SK-N-SH treated with all-trans-retinoic acid at 6 μM for 48 hours (cell line): ENCODE data around the gene PPP1R12B.

Experiments used
- ATAC-seq: fragments of 200-7000 bp; cut with Tn5 transposase; 3 replicates; pipeline ENCODE4 v1.9.1; 2020; ENCODE audit warnings: mild to moderate bottlenecking, moderate library complexity
- BACH2 ChIP-seq: fragments of 250-450 bp; sonication (Bioruptor Pico); IDR thresholded peaks from 2 replicates; pipeline ENCODE4 v1.9.0; 2021; ENCODE audit warnings: mild to moderate bottlenecking, borderline replicate concordance
- CSDC2 ChIP-seq: fragments of 250-450 bp; sonication (Bioruptor Pico); IDR thresholded peaks from 2 replicates; pipeline ENCODE4 v1.5.0; 2020; ENCODE audit warnings: mild to moderate bottlenecking, moderate library complexity
- GLIS3 ChIP-seq: fragments of 250-450 bp; sonication (Bioruptor Pico); IDR thresholded peaks from 2 replicates; pipeline ENCODE4 v1.5.0; 2020; ENCODE audit warnings: mild to moderate bottlenecking, moderate library complexity
- ISL1 ChIP-seq: fragments of 250-450 bp; sonication (Bioruptor Pico); IDR thresholded peaks from 2 replicates; pipeline ENCODE4 v2.1.2; 2022; ENCODE audit warnings: mild to moderate bottlenecking, moderate library complexity
- OSR1 ChIP-seq: fragments of 250-450 bp; sonication (Bioruptor Pico); IDR thresholded peaks from 2 replicates; pipeline ENCODE4 v1.8.0; 2022; ENCODE audit warnings: moderate library complexity, mild to moderate bottlenecking, inconsistent platforms
- POU6F1 ChIP-seq: fragments of 250-450 bp; sonication (Bioruptor Pico); IDR thresholded peaks from 2 replicates; pipeline ENCODE4 v1.8.0; 2021; ENCODE audit warnings: low read depth, mild to moderate bottlenecking, moderate library complexity, borderline replicate concordance
- PPARA ChIP-seq: fragments of 250-450 bp; sonication (Bioruptor Pico); IDR thresholded peaks from 2 replicates; pipeline ENCODE4 v1.5.0; 2020; ENCODE audit warnings: mild to moderate bottlenecking, borderline replicate concordance
- RARB ChIP-seq: fragments of 250-450 bp; sonication (Bioruptor Pico); IDR thresholded peaks from 2 replicates; pipeline ENCODE4 v1.8.0; 2021; ENCODE audit warnings: mild to moderate bottlenecking, moderate library complexity
- SNAI2 ChIP-seq: fragments of 250-450 bp; sonication (Bioruptor Pico); IDR thresholded peaks from 2 replicates; pipeline ENCODE4 v1.5.0; 2020; ENCODE audit warnings: mild to moderate bottlenecking, moderate library complexity
- TCF4 ChIP-seq: fragments of 250-450 bp; sonication (Bioruptor Pico); IDR thresholded peaks from 2 replicates; pipeline ENCODE4 v1.8.0; 2021; ENCODE audit warnings: mild to moderate bottlenecking, moderate library complexity, borderline replicate concordance
- TOX ChIP-seq: fragments of 250-450 bp; sonication (Bioruptor Pico); IDR thresholded peaks from 2 replicates; pipeline ENCODE4 v1.8.0; 2021; ENCODE audit warnings: mild to moderate bottlenecking, moderate library complexity, borderline replicate concordance
- ZC3H10 ChIP-seq: fragments of 250-450 bp; sonication (Bioruptor Pico); IDR thresholded peaks from 2 replicates; pipeline ENCODE4 v1.5.1; 2021; ENCODE audit warnings: mild to moderate bottlenecking, moderate library complexity
- ZFP30 ChIP-seq: fragments of 450-650 bp; formaldehyde crosslinking; IDR thresholded peaks from 2 replicates; pipeline ENCODE4 v1.5.0; 2022; ENCODE audit warnings: mild to moderate bottlenecking, moderate library complexity
- ZNF565 ChIP-seq: fragments of 450-650 bp; formaldehyde crosslinking; conservative IDR thresholded peaks from 2 replicates; pipeline ENCODE4 v1.5.0; 2020; ENCODE audit warnings: low read depth, mild to moderate bottlenecking, moderate library complexity
- ZNF70 ChIP-seq: fragments of 450-650 bp; formaldehyde crosslinking; IDR thresholded peaks from 2 replicates; pipeline ENCODE4 v1.5.0; 2020; ENCODE audit warnings: mild to moderate bottlenecking, moderate library complexity
- ZNF8 ChIP-seq: fragments of 450-650 bp; formaldehyde crosslinking; IDR thresholded peaks from 2 replicates; pipeline ENCODE4 v1.5.0; 2020; ENCODE audit warnings: mild to moderate bottlenecking, moderate library complexity
- TF ChIP-seq, protein P1 (sequence below): fragments of 250-450 bp; sonication (Bioruptor Pico); IDR thresholded peaks from 2 replicates; pipeline ENCODE4 v1.5.1; 2020; ENCODE audit warnings: low read depth, mild to moderate bottlenecking, moderate library complexity
- TF ChIP-seq, protein P2 (sequence below): fragments of 250-450 bp; sonication (Bioruptor Pico); IDR thresholded peaks from 2 replicates; pipeline ENCODE4 v1.5.0; 2020; ENCODE audit warnings: mild to moderate bottlenecking, moderate library complexity

PPP1R12B gene

DNA sequence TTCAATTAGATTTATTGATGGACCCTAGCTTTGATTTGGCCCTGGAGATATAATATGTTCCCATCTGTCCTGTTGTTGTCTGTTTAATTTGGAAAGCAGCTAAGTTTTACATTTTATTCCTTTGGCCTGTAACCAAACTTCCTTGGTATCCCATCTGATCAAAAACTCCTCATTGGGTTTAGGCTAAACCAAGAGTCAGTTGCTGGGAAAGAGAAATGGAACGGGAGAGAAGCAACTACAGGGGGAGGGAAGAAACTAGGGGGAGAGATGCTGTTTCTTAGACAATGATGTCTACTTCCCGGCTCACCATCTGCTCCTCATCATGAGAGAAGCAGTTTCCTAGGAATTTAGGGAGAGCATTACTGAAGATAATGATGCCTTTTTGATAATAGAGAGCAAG lies 219.9 kb downstream of the PPP1R12B start:
- 0 out of 2 replicates have a peak, but pooled peaks have one; percentile 22 for TF ChIP-seq POU6F1
- 0 out of 2 replicates have a peak, but pooled peaks have one; percentile 10 for TF ChIP-seq GLIS3
- TF ChIP-seq SNAI2 (CRISPR knock-in tag), result no peak
- ATAC-seq, result peak; percentile 33

- peak; percentile 53 for ATAC-seq
- no peak for TF ChIP-seq BACH2 (CRISPR knock-in tag)
- TF ChIP-seq ZFP30, result no peak
- TF ChIP-seq, protein P1, sequence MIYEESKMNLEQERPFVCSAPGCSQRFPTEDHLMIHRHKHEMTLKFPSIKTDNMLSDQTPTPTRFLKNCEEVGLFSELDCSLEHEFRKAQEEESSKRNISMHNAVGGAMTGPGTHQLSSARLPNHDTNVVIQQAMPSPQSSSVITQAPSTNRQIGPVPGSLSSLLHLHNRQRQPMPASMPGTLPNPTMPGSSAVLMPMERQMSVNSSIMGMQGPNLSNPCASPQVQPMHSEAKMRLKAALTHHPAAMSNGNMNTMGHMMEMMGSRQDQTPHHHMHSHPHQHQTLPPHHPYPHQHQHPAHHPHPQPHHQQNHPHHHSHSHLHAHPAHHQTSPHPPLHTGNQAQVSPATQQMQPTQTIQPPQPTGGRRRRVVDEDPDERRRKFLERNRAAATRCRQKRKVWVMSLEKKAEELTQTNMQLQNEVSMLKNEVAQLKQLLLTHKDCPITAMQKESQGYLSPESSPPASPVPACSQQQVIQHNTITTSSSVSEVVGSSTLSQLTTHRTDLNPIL (CRISPR knock-in tag), result no peak
- TF ChIP-seq PPARA (CRISPR knock-in tag), result no peak
- TF ChIP-seq CSDC2 (CRISPR knock-in tag), result no peak
These were observed 220.3 kb downstream of the PPP1R12B start for GRCh38 chr1:202568826-202569225.

DNA sequence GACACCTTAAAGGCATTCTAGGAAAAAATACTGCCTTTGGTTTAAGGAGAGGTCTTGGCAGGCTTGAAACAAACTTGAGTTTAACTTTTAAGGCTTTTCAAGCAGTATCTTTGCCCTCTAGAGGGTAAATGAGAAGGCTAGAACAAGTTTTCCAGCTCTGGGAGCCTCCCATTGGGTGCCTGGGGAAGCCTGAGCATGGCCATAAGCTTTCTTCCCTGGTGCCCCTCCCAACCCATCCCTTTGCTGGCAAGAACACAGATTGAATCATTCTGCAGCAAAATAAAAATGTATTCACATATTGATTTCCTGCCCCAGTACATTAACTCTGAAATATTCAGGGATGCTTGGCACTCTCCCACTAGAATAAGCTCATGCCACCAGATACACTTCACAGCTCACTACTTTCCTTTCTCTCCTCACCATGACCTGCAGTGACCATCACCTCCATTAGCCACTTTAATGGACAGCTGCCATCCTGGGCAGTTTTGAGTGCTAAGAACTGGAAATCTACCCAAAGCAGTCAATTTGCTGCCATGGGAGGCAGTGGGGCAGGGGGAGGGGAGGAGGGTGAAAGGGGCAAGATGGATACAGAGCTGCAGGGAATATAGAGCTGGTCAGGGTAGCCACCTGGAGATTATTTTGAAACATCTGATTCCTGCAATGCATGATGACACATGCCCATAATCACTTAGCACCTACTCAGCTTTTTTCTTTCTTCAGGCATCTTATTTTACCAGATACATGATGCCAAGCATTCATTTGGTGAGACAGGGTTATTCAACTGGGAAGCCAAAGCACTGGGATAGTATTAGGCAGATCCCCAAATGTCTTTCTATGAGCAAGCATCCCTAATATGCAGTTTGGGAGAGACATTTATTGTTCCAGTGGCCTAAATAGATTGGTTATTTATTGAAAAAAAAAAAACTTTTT lies 221.2 kb downstream of the PPP1R12B start:
- 0 out of 2 replicates have a peak, but pooled peaks have one; percentile 22 for TF ChIP-seq OSR1 (CRISPR knock-in tag)
- TF ChIP-seq ISL1, result 0 out of 2 replicates have a peak, but pooled peaks have one; percentile 19
- TF ChIP-seq ZNF70 (CRISPR knock-in tag), result no peak
- peak; percentile 57 for ATAC-seq

GRCh38 chr1:202571719-202572339 lies 223.3 kb downstream of the PPP1R12B start:
- ATAC-seq, result peak; percentile 42; the same call in 2 of the 3 replicates
- TF ChIP-seq, protein P1 (CRISPR knock-in tag), result no peak
- TF ChIP-seq ZNF565, result no peak
- no peak for TF ChIP-seq ZFP30
- no peak for TF ChIP-seq RARB
- TF ChIP-seq ISL1, result no peak
- no peak for TF ChIP-seq ZNF8
- no peak for TF ChIP-seq BACH2 (CRISPR knock-in tag)
- TF ChIP-seq TOX (CRISPR knock-in tag), result no peak
- no peak for TF ChIP-seq POU6F1
- TF ChIP-seq OSR1 (CRISPR knock-in tag), result no peak
- no peak for TF ChIP-seq TCF4 (CRISPR knock-in tag)
- no peak for TF ChIP-seq ZC3H10 (CRISPR knock-in tag)
- TF ChIP-seq, protein P2, sequence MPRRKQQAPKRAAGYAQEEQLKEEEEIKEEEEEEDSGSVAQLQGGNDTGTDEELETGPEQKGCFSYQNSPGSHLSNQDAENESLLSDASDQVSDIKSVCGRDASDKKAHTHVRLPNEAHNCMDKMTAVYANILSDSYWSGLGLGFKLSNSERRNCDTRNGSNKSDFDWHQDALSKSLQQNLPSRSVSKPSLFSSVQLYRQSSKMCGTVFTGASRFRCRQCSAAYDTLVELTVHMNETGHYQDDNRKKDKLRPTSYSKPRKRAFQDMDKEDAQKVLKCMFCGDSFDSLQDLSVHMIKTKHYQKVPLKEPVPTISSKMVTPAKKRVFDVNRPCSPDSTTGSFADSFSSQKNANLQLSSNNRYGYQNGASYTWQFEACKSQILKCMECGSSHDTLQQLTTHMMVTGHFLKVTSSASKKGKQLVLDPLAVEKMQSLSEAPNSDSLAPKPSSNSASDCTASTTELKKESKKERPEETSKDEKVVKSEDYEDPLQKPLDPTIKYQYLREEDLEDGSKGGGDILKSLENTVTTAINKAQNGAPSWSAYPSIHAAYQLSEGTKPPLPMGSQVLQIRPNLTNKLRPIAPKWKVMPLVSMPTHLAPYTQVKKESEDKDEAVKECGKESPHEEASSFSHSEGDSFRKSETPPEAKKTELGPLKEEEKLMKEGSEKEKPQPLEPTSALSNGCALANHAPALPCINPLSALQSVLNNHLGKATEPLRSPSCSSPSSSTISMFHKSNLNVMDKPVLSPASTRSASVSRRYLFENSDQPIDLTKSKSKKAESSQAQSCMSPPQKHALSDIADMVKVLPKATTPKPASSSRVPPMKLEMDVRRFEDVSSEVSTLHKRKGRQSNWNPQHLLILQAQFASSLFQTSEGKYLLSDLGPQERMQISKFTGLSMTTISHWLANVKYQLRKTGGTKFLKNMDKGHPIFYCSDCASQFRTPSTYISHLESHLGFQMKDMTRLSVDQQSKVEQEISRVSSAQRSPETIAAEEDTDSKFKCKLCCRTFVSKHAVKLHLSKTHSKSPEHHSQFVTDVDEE (CRISPR knock-in tag), result no peak
